Motor neuron (in vitro differentiated cells): Measurements from ENCODE around the gene CRISPLD2. TPM values are rescaled to one million over a fixed set of nuclear protein-coding genes. Genes with fewer than 3 reads are reported as not detected.
"Not testable (repeated sequence)": the region's sequence is repeated elsewhere in the genome, so short reads cannot be mapped to it uniquely, and the experiment has no call there.

ENCODE experiments used
- ATAC-seq, 8 experiments: fragments of 200-7000 bp; cut with Tn5 transposase; replicated peaks in 6 of 8; 2 replicates each; pipeline ENCODE4 v1.8.0; 2021; ENCODE audit warnings: mild to moderate bottlenecking in 8 of 8, moderate library complexity in 8 of 8
- H3K27ac ChIP-seq, 2 donors: fragments of 250-450 bp; sonication (Bioruptor Pico); 2 replicates each; pipeline ENCODE4 v1.9.0; 2021; ENCODE audit warnings: antibody characterized with exemption in 2 of 2, mild to moderate bottlenecking in 2 of 2, moderate library complexity in 1 of 2
- H3K4me1 ChIP-seq, 2 donors: fragments of 250-450 bp; sonication (Bioruptor Pico); replicated peaks in 1 of 2; 2 replicates each; pipeline ENCODE4 v1.6.1; 2021; ENCODE audit warnings: antibody characterized with exemption in 2 of 2, mild to moderate bottlenecking in 2 of 2, moderate library complexity in 1 of 2
- H3K4me3 ChIP-seq, 5 donors: fragments of 250-450 bp; sonication (Bioruptor Pico); 2 replicates each; pipeline ENCODE4 v1.9.0; 2021; ENCODE audit warnings: antibody characterized with exemption in 5 of 5, mild to moderate bottlenecking in 5 of 5, moderate library complexity in 4 of 5
- WGBS, 10 experiments: fragments of 450-650 bp; shearing (Covaris generic); methylation state at CpG; one replicate each; pipeline ENCODE4 v1.0.0; 2022; 5-methylcytosine and 5-hydroxymethylcytosine counted together
- in situ Hi-C, 9 experiments: fragments of 400-800 bp; cut with MboI; loops; one replicate each; pipeline ENCODE4 v1.15.0; 2021; ENCODE audit warnings: low sequenced_read_pairs in 9 of 9, low pct_unique_long_range_greater_than_20kb in 2 of 9; ENCODE audit not compliant: unreplicated experiment in 9 of 9
- total RNA-seq, 8 experiments: library from RNA; unstranded; fragments of 300-600 nt; gene quantifications; 2 replicates each; pipeline versions ENCODE4 v1.2.3 to v1.2.4, GENCODE V29; 2022

The CRISPLD2 gene
- total RNA-seq, 8 experiments from 2014 or later, result 0.14 to 15.4 (median 1.3) TPM

DNA sequence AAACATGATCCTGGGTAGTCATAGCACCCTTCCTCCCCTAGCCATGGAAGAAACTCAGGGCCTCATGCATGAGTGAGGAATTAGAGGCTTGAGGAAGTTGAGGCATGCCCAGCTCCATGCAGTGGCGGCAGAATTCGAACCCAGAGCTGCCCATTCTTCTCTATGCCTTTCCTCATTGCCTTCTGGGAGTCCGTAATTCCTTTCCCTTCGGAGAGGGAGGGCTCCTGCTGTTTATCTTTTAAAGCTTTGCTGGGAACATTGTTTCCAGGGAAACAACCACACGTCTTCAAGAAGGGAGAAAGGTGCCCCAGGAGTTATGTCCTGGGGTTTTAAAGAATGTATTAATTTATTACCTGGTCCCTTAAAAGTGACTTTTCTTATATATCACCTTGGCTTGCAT lies 8.5 kb downstream of the CRISPLD2 start:
- 60 to 100% (median 81%) methylated on average over 1 to 4 of the region's 5 CpGs; no CpG with 5 or more reads in 4 of the 10 experiments for WGBS, 10 experiments
- no peak for ATAC-seq
- H3K4me3 ChIP-seq, result no peak overlapping the region
- H3K4me1 ChIP-seq, result peaks cover 0 to 10% of the 10 kb centered on the region in 2 donors
- no peak overlapping the region for H3K27ac ChIP-seq
- in situ Hi-C loops, result no loop called here

DNA sequence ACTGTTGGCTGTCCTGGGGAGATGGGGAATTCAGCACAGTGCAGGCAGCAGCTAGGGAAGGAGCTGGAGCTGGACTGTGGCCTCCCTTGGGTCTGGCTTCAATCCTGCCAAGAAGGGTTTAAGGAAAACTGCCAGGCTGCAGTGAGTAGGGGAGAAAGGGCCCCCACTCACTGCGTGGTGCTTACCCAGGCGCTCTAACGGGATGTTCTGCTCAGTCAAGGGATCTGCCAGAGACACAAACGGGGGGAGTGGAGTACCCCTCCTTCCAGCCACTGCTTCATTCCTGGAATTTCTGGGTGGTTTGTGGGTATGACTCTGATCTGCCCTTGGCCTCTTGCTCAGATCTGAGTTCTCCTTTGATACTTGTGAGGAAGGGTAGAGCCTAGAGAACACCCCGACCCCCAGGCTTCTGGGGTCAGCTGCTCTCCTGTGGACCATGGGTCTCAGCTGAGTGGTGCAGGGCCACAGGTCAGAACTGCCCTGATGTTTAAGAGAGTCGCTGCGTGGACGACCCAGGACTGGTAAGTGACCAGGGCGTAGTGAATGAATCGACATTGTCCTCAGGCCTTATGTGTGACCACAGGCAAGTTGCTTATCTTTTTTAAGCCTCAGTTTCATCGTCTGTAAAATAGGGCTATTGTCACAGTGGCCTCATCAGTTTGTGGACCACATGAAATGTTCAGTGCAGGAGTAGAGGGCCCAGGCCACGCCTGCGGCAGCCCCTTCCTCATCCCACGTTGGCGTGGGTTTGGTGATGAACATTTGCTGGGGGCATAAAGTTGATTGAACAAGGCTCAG lies 9.6 kb downstream of the CRISPLD2 start:
- peaks cover 0 to 10% of the 10 kb centered on the region in 2 donors for H3K4me1 ChIP-seq
- H3K4me3 ChIP-seq, result no peak overlapping the region
- in situ Hi-C loops, result no loop called here
- ATAC-seq, result peak in 1 of 8 experiments; percentile 36
- WGBS, 10 experiments, result 17 to 100% (median 55%) methylated on average over 1 to 10 of the region's 15 CpGs; no CpG with 5 or more reads in 1 of the 10 experiments
- H3K27ac ChIP-seq, result no peak overlapping the region

DNA sequence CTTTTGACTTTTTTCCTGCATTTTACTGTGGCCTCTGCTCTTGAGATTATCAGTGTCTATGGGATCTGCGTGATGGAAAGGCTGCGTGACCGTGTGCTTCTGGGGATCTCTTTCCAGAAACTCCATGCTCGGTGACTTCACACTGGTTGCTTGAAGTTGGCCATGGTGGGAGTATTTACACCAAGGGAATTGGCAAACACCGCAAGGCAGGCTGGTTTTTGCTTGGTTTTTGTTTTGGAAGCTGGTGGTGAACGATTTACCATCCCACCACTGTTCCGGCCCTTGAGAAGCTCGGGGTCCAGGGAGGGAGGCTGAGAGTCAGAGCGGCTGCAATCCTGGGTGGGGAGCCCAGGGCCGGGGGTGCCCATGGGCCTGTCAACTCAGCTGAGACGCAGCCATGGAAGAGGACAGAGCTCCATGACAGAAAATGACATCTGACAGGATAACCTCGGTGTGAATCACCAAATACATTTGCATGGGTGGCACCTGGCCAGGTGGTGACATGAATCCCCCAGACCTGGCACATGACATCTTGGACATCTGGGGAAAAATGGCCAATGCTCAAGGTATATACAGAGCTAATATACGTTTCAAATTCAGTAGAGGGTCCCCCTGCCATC lies 11.1 kb downstream of the CRISPLD2 start:
- Histone ChIP-seq H3K4me1 (peaks cover 0 to 10% of the 10 kb centered on the region in 2 donors), H3K4me3 (no peak overlapping the region), H3K27ac (no peak overlapping the region)
- in situ Hi-C loops, result no loop called here
- 40 to 100% (median 80%) methylated on average over 1 to 9 of the region's 13 CpGs; no CpG with 5 or more reads in 4 of the 10 experiments for WGBS, 10 experiments
- no peak for ATAC-seq

DNA sequence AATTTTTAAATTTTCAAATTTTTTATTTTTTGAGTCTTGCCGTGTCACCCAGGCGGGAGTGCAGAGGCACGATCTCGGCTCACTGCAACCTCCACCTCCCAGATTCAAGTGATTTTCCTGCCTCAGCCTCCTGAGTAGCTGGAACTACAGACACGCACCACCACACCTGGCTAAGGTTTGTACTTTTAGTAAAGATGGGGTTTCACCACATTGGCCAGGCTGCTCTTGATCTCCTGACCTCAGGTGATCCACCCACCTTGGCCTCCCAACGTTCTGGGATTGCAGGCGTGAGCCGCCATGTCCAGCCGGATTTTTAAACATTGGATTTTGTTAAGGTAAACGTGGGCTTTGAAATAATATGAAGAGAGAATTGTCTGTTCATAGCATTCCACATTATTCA lies 11.9 kb downstream of the CRISPLD2 start:
- not testable (repeated sequence) for H3K27ac ChIP-seq
- WGBS, 10 experiments, result 77 to 100% (median 85%) methylated on average over 2 to 9 of the region's 10 CpGs; no CpG with 5 or more reads in 3 of the 10 experiments

DNA sequence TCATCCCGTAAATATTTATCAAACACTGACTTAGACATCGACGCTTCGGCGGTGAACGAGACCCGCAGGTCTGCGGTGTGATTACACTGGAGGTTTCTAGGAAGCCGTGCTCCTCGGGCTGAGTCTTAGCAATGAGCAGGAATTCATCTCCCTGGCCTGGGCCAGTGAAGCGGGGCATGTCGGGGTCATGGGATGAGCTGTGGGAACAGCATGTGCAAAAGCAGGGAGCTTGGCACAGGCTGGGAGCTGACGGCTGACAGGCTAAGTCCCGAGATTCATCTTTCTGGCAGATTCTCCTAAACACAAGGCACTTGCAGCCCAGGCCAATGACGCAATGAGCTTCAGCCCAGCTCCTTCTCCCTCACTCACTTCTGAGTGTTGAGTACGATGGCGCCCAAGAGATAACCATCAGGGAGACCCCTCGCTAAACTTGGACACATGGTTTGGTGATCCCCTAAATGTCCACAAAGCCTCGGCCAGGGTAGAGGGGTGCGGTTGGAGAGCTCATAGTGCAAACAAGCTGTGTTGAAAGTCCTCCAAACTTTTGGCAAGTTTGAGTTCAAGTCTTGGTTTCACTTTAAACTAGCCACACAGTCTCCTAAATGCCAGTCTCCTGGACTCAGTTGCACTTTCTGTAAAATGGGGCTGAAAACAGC lies 12.8 kb downstream of the CRISPLD2 start:
- in situ Hi-C loops, result no loop called here
- peaks cover 0 to 2% of the 10 kb centered on the region in 2 donors for H3K4me1 ChIP-seq
- WGBS, 10 experiments, result 0 to 100% (median 70%) methylated on average over 1 to 13 of the region's 20 CpGs; no CpG with 5 or more reads in 3 of the 10 experiments
- no peak overlapping the region for H3K4me3 ChIP-seq
- peak; percentile 16 to 81 (median 46) for ATAC-seq
- H3K27ac ChIP-seq, result no peak overlapping the region

More for the DNA sequence above, 11.9 kb downstream of the CRISPLD2 start:
- H3K4me3 ChIP-seq, in situ Hi-C loops, ATAC-seq, H3K4me1 ChIP-seq: not testable (repeated sequence)

DNA sequence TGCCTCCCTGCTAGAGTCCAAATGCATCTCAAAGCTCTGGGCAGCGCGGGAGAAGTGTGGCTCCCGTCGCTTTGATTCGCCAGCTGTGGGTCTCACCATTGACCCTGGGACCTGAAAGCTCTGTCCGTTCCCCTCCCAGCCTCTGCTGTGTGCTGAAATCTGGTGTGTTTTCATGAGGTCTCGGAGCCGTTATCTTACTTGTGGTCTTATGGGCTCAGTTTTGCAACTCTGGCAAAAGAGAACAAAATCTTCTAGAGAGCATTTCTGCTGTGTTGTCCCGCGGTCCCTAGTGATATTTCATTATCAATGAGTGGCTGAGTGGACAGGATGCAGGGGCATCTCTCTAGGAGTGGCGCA lies 13.3 kb downstream of the CRISPLD2 start:
- ATAC-seq, result no peak
- no peak overlapping the region for H3K27ac ChIP-seq

DNA sequence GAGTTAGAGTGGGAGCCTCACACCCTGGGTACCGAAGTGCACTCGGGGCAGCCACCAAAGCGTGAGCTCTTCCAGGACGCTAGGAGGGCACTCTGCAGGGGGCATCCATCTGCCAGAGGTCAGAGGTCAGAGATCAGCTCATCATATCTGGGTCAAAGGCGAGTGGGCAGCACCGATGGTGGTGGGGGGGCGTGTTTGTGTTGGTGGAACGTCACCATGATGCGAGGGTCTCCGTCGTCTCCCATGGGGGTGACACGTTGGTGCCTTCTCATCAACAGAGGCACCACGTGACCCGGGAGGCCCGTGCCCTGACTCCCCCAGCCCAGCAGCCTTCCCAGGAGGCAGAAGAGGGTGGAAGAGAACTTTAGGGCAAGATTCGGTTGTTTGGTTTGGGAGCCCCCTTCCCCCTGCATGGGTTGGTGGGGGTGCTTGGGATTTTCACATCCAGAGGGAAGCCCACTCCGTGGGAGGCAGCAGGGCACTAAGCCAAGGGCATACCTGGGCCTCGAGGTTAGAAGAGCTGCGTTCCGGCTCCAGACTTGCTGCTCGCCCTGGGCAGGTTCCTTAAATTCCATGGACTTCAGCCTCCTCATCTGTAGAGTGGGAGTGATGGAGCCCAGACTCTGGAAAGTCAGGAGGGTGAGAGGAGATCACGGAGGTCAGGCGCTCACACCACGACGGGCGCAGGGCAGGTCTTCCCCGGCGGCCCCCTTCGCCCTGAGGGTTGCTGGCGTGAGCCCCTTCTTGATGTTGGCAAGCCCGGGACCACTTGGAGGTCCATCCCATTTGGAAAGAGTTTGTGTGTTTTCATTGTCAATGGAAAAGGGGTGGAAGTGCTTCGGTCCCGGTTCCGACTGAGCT lies 14.0 kb downstream of the CRISPLD2 start:
- H3K4me3 ChIP-seq, result no peak overlapping the region
- peaks cover 0 to 2% of the 10 kb centered on the region in 2 donors for H3K4me1 ChIP-seq
- ATAC-seq, result no peak
- WGBS, 10 experiments, result 87 to 92% (median 91%) methylated on average over 2 to 6 of the region's 34 CpGs; no CpG with 5 or more reads in 6 of the 10 experiments
- in situ Hi-C loops, result no loop called here
- H3K27ac ChIP-seq, result no peak overlapping the region

More for the DNA sequence above, 13.3 kb downstream of the CRISPLD2 start:
- in situ Hi-C loops, result no loop called here
- 71 to 100% (median 85%) methylated on average over 2 to 4 of the region's 11 CpGs; no CpG with 5 or more reads in 7 of the 10 experiments for WGBS, 10 experiments
- Histone ChIP-seq H3K4me1 (peaks cover 0 to 2% of the 10 kb centered on the region in 2 donors), H3K4me3 (no peak overlapping the region)

DNA sequence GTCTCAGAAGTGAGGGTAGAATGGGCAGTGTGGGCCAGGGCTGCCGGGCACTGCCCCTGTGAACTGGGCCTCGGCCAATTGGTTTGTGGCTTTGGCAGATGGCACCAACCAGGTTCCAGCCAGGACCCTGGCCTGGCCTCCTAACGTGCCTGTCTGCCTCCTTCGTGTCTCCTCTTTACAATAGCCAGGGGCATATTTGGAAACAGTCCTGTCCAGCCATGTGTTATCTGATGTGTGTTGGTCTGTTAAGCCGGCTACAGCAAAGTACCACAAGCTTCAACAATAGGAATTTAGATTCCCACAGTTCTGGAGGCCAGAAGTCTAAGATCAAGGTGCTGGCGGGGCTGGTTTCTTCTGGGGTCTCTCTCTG lies 14.6 kb downstream of the CRISPLD2 start:
- no peak for ATAC-seq
- 20 to 100% (median 78%) methylated on average over 1 to 3 of the region's 6 CpGs; no CpG with 5 or more reads in 4 of the 10 experiments for WGBS, 10 experiments
- Histone ChIP-seq H3K4me3 (no peak overlapping the region), H3K27ac (no peak overlapping the region), H3K4me1 (peaks cover 0 to 2% of the 10 kb centered on the region in 2 donors)
- in situ Hi-C loops, result no loop called here

DNA sequence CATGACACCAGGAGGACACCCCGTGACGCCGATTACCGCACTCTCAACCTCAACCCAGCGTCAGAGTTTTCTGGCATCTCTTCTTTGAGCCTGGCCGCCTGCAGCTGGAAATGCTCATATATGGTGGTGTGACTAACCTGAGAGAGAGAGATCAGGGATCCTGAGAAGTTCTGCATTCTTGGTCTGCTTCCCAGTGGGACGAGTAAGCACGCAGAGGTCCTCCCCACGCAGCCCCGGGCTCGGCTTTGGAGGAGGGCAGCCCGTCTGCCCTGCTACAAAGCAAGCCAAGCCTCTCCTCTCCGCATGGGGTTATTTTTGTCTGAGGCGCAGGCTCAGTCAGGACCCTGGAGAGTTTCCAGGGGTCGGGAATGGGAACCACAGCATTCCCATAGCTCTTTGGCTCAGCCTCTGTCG lies 16.5 kb downstream of the CRISPLD2 start:
- peaks cover 0 to 2% of the 10 kb centered on the region in 2 donors for H3K4me1 ChIP-seq
- in situ Hi-C loops, result no loop called here
- peak in 4 of 8 experiments; percentile 21 to 90 (median 80) for ATAC-seq
- H3K4me3 ChIP-seq, result no peak overlapping the region
- WGBS, 10 experiments, result 10 to 95% (median 83%) methylated on average over 2 to 6 of the region's 16 CpGs; no CpG with 5 or more reads in 4 of the 10 experiments
- H3K27ac ChIP-seq, result no peak overlapping the region

DNA sequence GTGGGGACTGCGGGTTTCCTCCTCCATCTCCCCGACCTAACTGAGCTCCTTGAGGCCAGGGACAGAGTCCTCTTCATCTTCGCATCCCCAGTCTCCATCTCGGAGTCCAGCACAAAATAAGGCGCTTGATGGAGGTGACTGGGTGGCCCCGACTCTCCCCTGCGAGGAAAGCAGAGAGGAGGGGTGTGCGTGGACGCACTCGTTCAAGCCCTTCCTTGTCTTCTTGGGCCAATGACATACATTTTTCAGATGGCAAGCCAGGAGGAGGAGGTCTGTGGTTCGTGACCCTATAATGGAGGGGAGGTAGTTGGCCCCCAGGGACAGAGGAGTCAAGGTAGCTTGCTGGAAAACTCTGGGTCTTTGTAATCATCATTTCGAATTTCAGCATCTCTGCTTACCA lies 17.2 kb downstream of the CRISPLD2 start:
- in situ Hi-C loops, result no loop called here

DNA sequence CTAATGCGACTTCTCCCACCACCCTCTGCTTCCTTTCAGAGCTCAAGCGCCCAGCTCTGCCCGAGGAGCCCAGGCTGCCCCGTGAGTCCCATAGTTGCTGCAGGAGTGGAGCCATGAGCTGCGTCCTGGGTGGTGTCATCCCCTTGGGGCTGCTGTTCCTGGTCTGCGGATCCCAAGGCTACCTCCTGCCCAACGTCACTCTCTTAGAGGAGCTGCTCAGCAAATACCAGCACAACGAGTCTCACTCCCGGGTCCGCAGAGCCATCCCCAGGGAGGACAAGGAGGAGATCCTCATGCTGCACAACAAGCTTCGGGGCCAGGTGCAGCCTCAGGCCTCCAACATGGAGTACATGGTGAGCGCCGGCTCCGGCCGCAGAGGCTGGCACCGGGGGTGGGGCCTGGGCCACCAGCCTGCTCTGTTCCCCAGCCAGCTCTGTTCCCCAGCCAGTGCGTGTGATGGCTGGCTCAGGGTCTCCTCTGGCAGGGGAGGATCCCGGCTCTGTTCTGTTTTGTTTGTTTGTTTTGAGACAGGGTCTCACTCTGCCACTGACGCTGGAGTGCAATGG lies 18.7 kb downstream of the CRISPLD2 start:
- ATAC-seq, result no peak
- Histone ChIP-seq H3K27ac (no peak overlapping the region), H3K4me3 (no peak overlapping the region), H3K4me1 (peaks cover 0 to 7% of the 10 kb centered on the region in 2 donors)
- in situ Hi-C loops, result no loop called here
- WGBS, 10 experiments, result 70 to 100% (median 88%) methylated on average over 1 to 9 of the region's 19 CpGs; no CpG with 5 or more reads in 6 of the 10 experiments

More for the DNA sequence above, 17.2 kb downstream of the CRISPLD2 start:
- Histone ChIP-seq H3K4me1 (peaks cover 0 to 2% of the 10 kb centered on the region in 2 donors), H3K27ac (no peak overlapping the region), H3K4me3 (no peak overlapping the region)
- WGBS, 10 experiments, result 0 to 100% (median 75%) methylated on average over 1 to 7 of the region's 12 CpGs; no CpG with 5 or more reads in 3 of the 10 experiments
- no peak for ATAC-seq

DNA sequence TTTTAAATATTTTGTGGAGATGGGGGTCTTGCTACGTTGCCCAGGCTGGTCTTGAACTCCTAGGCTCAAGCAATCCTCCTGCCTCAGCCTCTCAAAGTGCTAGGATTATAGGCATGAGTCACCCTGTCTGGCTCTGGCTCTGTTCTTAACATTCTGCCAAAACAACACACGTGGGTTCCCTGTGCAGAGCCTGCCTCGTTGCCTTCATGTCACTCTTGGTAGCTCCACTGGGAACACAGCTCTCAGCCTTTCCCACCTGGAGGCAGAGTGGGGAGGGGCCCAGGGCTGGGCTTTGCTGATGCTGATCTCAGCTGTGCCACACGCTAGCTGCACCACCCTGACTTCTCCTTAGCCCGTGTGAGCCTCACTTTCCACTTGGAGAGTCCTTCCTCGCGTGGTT lies 19.3 kb downstream of the CRISPLD2 start:
- no peak overlapping the region for H3K27ac ChIP-seq
- WGBS, 10 experiments, result 0 to 80% (median 67%) methylated on average over 1 to 2 of the region's 7 CpGs; no CpG with 5 or more reads in 5 of the 10 experiments
- no peak overlapping the region for H3K4me3 ChIP-seq
- peaks cover 0 to 8% of the 10 kb centered on the region in 2 donors for H3K4me1 ChIP-seq
- in situ Hi-C loops, result no loop called here
- no peak for ATAC-seq
